H9 (cell line): Measurements from ENCODE around the gene IL36G. TPM values are rescaled to one million over a fixed set of nuclear protein-coding genes. Genes with fewer than 3 reads are reported as not detected.

Experiments
- DNase-seq: peaks from one replicate; pipeline ENCODE4 v3.0.0-alpha.2; 2017
- H2AFZ ChIP-seq: one replicate; pipeline ENCODE4 v1.6.1; 2013; ENCODE audit warnings: mild to moderate bottlenecking, low read length, control low read depth, moderate library complexity
- H2AK5ac ChIP-seq: 2 replicates; pipeline ENCODE4 v1.6.1; 2013; ENCODE audit warnings: low read length, control low read depth, mixed read lengths; ENCODE audit not compliant: insufficient read length
- H2BK120ac ChIP-seq: one replicate; pipeline ENCODE4 v1.6.1; 2013; ENCODE audit warnings: low read depth, mild to moderate bottlenecking, low read length, control low read depth, inconsistent platforms; ENCODE audit not compliant: poor library complexity, severe bottlenecking
- H2BK12ac ChIP-seq: 2 replicates; pipeline ENCODE4 v1.6.1; 2013; ENCODE audit warnings: low read length, control low read depth, mixed read lengths, low read depth; ENCODE audit not compliant: insufficient read length
- H2BK15ac ChIP-seq: 2 replicates; pipeline ENCODE4 v1.6.1; 2013; ENCODE audit warnings: low read depth, low read length, control low read depth
- H2BK20ac ChIP-seq: one replicate; pipeline ENCODE4 v1.6.1; 2013; ENCODE audit warnings: low read depth, mild to moderate bottlenecking, low read length, control low read depth, inconsistent platforms; ENCODE audit not compliant: poor library complexity, severe bottlenecking
- H2BK5ac ChIP-seq: 2 replicates; pipeline ENCODE4 v1.6.1; 2013; ENCODE audit warnings: low read length, control low read depth, mixed read lengths; ENCODE audit not compliant: insufficient read length
- H3K14ac ChIP-seq: 2 replicates; pipeline ENCODE4 v1.6.1; 2013; ENCODE audit warnings: low read length, control low read depth; ENCODE audit not compliant: insufficient read depth
- H3K18ac ChIP-seq: 2 replicates; pipeline ENCODE4 v1.6.1; 2013; ENCODE audit warnings: low read depth, mild to moderate bottlenecking, mixed read lengths, low read length, control low read depth; ENCODE audit not compliant: insufficient read length
- H3K23ac ChIP-seq: 2 replicates; pipeline ENCODE4 v1.6.1; 2013; ENCODE audit warnings: low read length, control low read depth, mixed read lengths, low read depth; ENCODE audit not compliant: insufficient read length
- H3K23me2 ChIP-seq: 2 replicates; pipeline ENCODE4 v1.6.1; 2013; ENCODE audit warnings: low read depth, mild to moderate bottlenecking, mixed read lengths, low read length, control low read depth; ENCODE audit not compliant: insufficient read length, poor library complexity, severe bottlenecking
- H3K27ac ChIP-seq: 2 replicates; pipeline ENCODE4 v1.5.1; 2013; ENCODE audit warnings: low read length, control low read depth, mixed read lengths, low read depth; ENCODE audit not compliant: insufficient read length
- H3K27me3 ChIP-seq: 2 replicates; pipeline ENCODE4 v1.6.1; 2013; ENCODE audit warnings: low read length, control low read depth, inconsistent platforms; ENCODE audit not compliant: insufficient read depth
- H3K4ac ChIP-seq: 2 replicates; pipeline ENCODE4 v1.6.1; 2013; ENCODE audit warnings: low read depth, mild to moderate bottlenecking, control low read depth, inconsistent platforms, low read length, moderate library complexity
- H3K4me1 ChIP-seq: 2 replicates; pipeline ENCODE4 v1.6.1; 2013; ENCODE audit warnings: low read length, control low read depth, inconsistent platforms; ENCODE audit not compliant: insufficient read depth
- H3K4me2 ChIP-seq: 2 replicates; pipeline ENCODE4 v1.6.1; 2013; ENCODE audit warnings: low read length, control low read depth, mixed read lengths; ENCODE audit not compliant: insufficient read length, insufficient read depth
- H3K56ac ChIP-seq: 2 replicates; pipeline ENCODE4 v1.6.1; 2013; ENCODE audit warnings: low read depth, mild to moderate bottlenecking, mixed read lengths, low read length, control low read depth; ENCODE audit not compliant: insufficient read length
- H3K79me1 ChIP-seq: 2 replicates; pipeline ENCODE4 v1.6.1; 2013; ENCODE audit warnings: low read depth, mild to moderate bottlenecking, moderate library complexity, low read length, control low read depth, inconsistent platforms; ENCODE audit not compliant: insufficient read depth, poor library complexity, severe bottlenecking
- H3K79me2 ChIP-seq: 2 replicates; pipeline ENCODE4 v1.6.1; 2013; ENCODE audit warnings: low read length, control low read depth, inconsistent platforms; ENCODE audit not compliant: insufficient read depth
- H3K9ac ChIP-seq: 2 replicates; pipeline ENCODE4 v1.6.1; 2013; ENCODE audit warnings: low read length, control low read depth, mixed read lengths; ENCODE audit not compliant: insufficient read length; ENCODE audit errors: extremely low read depth
- H3K9me3 ChIP-seq: one replicate; pipeline ENCODE4 v1.6.1; 2013; ENCODE audit warnings: low read depth, low read length, inconsistent platforms; ENCODE audit not compliant: control insufficient read depth
- H3T11ph ChIP-seq: one replicate; pipeline ENCODE4 v1.6.1; 2013; ENCODE audit warnings: mild to moderate bottlenecking, low read length, control low read depth, inconsistent platforms
- H4K20me1 ChIP-seq: one replicate; pipeline ENCODE4 v1.6.1; 2013; ENCODE audit not compliant: control insufficient read depth, insufficient read length, insufficient read depth
- H4K5ac ChIP-seq: 2 replicates; pipeline ENCODE4 v1.6.1; 2013; ENCODE audit warnings: low read depth, mild to moderate bottlenecking, mixed read lengths, low read length, control low read depth; ENCODE audit not compliant: insufficient read length
- H4K8ac ChIP-seq: replicated peaks from 2 replicates; pipeline ENCODE4 v1.6.1; 2013; ENCODE audit warnings: low read length, control low read depth, mixed read lengths, low read depth; ENCODE audit not compliant: insufficient read length
- H4K91ac ChIP-seq: 2 replicates; pipeline ENCODE4 v1.6.1; 2013; ENCODE audit warnings: low read depth, mild to moderate bottlenecking, moderate library complexity, mixed read lengths, low read length, control low read depth; ENCODE audit not compliant: insufficient read length
- H3K27ac Mint-ChIP-seq, 3 experiments: 2 replicates in 2 of 3; 3 replicates in 1 of 3; pipeline ENCODE4 v1.8.0; 2020 to 2021; ENCODE audit warnings: mixed read lengths in 3 of 3, mild to moderate bottlenecking in 1 of 3, moderate library complexity in 1 of 3
- H3K27me3 Mint-ChIP-seq: 2 replicates; pipeline ENCODE4 v1.8.0; 2021; ENCODE audit warnings: low read depth, mild to moderate bottlenecking, moderate library complexity, mixed read lengths
- H3K36me3 Mint-ChIP-seq, 3 experiments: 2 replicates in 2 of 3; 3 replicates in 1 of 3; pipeline ENCODE4 v1.8.0; 2020 to 2021; ENCODE audit warnings: low read depth in 3 of 3, mixed read lengths in 3 of 3; ENCODE audit not compliant: insufficient read depth in 1 of 3
- H3K4me1 Mint-ChIP-seq, 2 experiments: 2 replicates each; pipeline ENCODE4 v1.8.0; 2020; ENCODE audit warnings: mixed read lengths in 2 of 2
- H3K4me3 Mint-ChIP-seq, 2 experiments: 2 replicates in 1 of 2; 3 replicates in 1 of 2; pipeline ENCODE4 v1.8.0; 2020 to 2021; ENCODE audit warnings: mild to moderate bottlenecking in 2 of 2, mixed read lengths in 2 of 2, moderate library complexity in 1 of 2
- H3K9me3 Mint-ChIP-seq, 2 experiments: 2 replicates in 1 of 2; 3 replicates in 1 of 2; pipeline ENCODE4 v1.8.0; 2020; ENCODE audit warnings: mild to moderate bottlenecking in 2 of 2, mixed read lengths in 2 of 2, moderate library complexity in 1 of 2
- WGBS: extraction: QIAGEN DNeasy Blood & Tissue Kit; methylation state at CpG from one replicate; pipeline ENCODE4 v1.1.7; 2013; ENCODE audit warnings: missing lambda C conversion rate, low lambda C conversion rate, mixed read lengths; ENCODE audit not compliant: insufficient read length; ENCODE audit errors: extremely low coverage; 5-methylcytosine and 5-hydroxymethylcytosine counted together
- total RNA-seq: library from RNA; stranded (reverse); gene quantifications from 2 replicates; pipeline ENCODE4 v1.2.1, GENCODE V29; 2021
- TF ChIP-seq, protein P1 (sequence below): fragments of 200-600 bp; sonication (generic); conservative IDR thresholded peaks from 3 replicates; pipeline ENCODE4 v1.8.0; 2021; ENCODE audit warnings: antibody characterized with exemption, mild to moderate bottlenecking

IL36G gene
- total RNA-seq, 1 experiment from 2014 or later = not detected

- Histone ChIP-seq H3K4ac (no peak overlapping the region), H2AK5ac (no peak overlapping the region), H2BK5ac (no peak overlapping the region), H2BK120ac (no peak overlapping the region), H2BK12ac (no peak overlapping the region), H4K20me1 (no peaks in the 10 kb centered on the region), H2AFZ (no peak overlapping the region), H4K91ac (no peak overlapping the region), H3K27me3 (no peaks in the 10 kb centered on the region), H4K5ac (no peak overlapping the region), H3K9me3 (peaks cover 17% of the 10 kb centered on the region), H3K23me2 (no peaks in the 10 kb centered on the region), H3T11ph (no peak overlapping the region), H2BK15ac (no peak overlapping the region), H3K23ac (no peak overlapping the region), H3K79me1 (no peaks in the 10 kb centered on the region), H3K56ac (no peak overlapping the region), H3K9ac (no peak overlapping the region), H3K79me2 (no peaks in the 10 kb centered on the region), H3K4me1 (no peaks in the 10 kb centered on the region), H3K4me2 (no peak overlapping the region), H3K18ac (no peak overlapping the region), H4K8ac (no peak overlapping the region), H3K14ac (no peak overlapping the region), H2BK20ac (no peak overlapping the region), H3K27ac (no peak overlapping the region)
- Mint-ChIP-seq H3K27ac (no peak overlapping the region), H3K4me3 (no peak overlapping the region), H3K27me3 (peaks cover 12% of the 10 kb centered on the region), H3K4me1 (no peaks in the 10 kb centered on the region), H3K9me3 (peaks cover 8 to 11% of the 10 kb centered on the region in 2 experiments), H3K36me3 (no peaks in the 10 kb centered on the region)
- WGBS = no CpG with 5 or more reads among the region's 2 CpGs
- DNase-seq = no peak
- TF ChIP-seq, protein P1, sequence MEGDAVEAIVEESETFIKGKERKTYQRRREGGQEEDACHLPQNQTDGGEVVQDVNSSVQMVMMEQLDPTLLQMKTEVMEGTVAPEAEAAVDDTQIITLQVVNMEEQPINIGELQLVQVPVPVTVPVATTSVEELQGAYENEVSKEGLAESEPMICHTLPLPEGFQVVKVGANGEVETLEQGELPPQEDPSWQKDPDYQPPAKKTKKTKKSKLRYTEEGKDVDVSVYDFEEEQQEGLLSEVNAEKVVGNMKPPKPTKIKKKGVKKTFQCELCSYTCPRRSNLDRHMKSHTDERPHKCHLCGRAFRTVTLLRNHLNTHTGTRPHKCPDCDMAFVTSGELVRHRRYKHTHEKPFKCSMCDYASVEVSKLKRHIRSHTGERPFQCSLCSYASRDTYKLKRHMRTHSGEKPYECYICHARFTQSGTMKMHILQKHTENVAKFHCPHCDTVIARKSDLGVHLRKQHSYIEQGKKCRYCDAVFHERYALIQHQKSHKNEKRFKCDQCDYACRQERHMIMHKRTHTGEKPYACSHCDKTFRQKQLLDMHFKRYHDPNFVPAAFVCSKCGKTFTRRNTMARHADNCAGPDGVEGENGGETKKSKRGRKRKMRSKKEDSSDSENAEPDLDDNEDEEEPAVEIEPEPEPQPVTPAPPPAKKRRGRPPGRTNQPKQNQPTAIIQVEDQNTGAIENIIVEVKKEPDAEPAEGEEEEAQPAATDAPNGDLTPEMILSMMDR = no peak
Measured at GRCh38 chr2:112947374-112947773, 30.4 kb upstream of the IL36G start.
